GM12874 (cell line): ENCODE measurements around the gene PLIN5.

ENCODE experiments used
- CTCF ChIP-seq: IDR thresholded peaks from 2 replicates; pipeline ENCODE4 v1.5.1; 2011; ENCODE audit warnings: low read depth, mild to moderate bottlenecking, control low read depth, low read length, moderate library complexity; ENCODE audit not compliant: insufficient read depth

Gene PLIN5

GRCh38 chr19:4580021-4580901, 45.2 kb upstream of the PLIN5 start:
- 0 out of 2 replicates have a peak, but pooled peaks have one; percentile 4 for TF ChIP-seq CTCF

- TF ChIP-seq CTCF, result no peak
Measured at GRCh38 chr19:4579389-4579788, 44.4 kb upstream of the PLIN5 start.

DNA sequence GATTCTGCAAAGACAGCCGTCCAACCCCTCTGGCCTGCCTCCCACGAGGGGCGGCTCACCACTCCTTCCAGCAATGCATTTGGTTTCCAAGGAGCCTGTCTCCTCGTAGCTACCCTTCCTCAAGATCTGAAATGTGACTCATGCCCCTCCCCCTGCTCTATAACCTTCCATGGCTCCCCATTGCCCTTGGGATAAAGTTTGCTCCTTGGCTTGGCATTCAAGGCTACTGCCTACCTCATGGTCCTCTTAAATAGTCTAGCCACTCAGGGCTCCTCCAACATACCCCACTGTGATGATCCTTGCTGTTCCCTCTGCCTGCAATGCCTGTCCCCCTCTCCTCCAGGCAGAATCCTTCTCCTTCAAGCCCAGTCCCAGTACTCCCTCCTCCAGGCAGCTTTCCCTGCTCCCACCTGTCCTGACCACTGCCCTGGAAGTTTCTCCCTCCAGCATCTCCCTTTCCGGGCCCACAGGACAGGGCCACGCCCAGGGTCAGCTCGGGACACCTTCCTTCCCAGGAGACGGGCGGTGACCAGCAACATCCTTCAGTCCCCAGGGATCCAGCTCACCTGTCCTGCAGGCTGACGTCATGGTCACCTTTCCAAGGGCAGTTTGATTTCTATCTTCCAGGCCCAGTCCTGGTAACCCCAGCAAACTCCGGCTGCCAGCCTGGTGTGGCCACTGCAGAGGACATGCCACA, 43.7 kb upstream of the PLIN5 start:
- no peak for TF ChIP-seq CTCF

DNA sequence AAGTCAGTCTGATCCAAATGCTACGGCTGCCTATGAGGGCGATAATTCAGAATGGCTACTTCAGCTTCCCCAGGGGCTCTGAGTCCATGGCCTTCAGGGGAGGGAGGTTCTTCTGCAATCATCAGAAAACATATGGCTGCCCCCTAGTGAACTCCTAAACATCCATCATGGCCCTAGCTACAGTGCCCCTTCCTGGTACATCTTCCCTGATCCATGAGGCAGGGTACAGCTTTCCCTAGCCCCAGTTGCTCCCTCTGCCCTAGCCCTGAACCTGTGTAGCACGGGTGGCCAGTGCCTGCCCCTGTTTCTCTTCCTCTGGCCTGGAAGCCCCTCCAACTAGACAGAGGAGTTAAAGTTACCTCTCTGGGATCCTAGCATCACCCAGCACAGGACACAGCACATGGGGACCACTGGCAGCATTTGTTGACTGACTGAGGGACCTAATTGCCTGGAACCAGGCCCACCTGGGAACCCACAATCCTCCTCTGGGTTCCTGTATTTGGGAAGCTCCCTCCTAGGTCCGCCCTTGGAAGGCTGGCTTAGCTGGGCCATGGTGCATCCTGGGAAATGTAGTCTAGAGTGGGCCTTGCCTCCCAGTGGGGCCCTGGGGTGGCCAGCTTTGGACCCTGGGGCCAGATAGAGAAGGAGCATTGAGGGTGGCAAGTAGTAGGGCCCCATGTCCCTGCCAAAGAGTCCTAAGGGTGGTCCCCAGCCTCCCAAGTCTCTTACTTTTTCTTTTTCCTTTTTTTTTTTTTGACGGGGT, 42.2 kb upstream of the PLIN5 start:
- TF ChIP-seq CTCF, result no peak

GRCh38 chr19:4576016-4576933, 41.3 kb upstream of the PLIN5 start:
- peak; percentile 80 for TF ChIP-seq CTCF

GRCh38 chr19:4575267-4576015, 40.4 kb upstream of the PLIN5 start:
- TF ChIP-seq CTCF, result no peak
